Measurements from ENCODE around the gene ZNF74. TPM values are rescaled to one million over a fixed set of nuclear protein-coding genes. Genes with fewer than 3 reads are reported as not detected.

ZNF74 gene
- total RNA-seq, 1 donor from 2014 or later: 26.4 TPM

GRCh38 chr22:20399866-20400605 lies 6.1 kb downstream of the ZNF74 start:
- TF ChIP-seq, protein P1, sequence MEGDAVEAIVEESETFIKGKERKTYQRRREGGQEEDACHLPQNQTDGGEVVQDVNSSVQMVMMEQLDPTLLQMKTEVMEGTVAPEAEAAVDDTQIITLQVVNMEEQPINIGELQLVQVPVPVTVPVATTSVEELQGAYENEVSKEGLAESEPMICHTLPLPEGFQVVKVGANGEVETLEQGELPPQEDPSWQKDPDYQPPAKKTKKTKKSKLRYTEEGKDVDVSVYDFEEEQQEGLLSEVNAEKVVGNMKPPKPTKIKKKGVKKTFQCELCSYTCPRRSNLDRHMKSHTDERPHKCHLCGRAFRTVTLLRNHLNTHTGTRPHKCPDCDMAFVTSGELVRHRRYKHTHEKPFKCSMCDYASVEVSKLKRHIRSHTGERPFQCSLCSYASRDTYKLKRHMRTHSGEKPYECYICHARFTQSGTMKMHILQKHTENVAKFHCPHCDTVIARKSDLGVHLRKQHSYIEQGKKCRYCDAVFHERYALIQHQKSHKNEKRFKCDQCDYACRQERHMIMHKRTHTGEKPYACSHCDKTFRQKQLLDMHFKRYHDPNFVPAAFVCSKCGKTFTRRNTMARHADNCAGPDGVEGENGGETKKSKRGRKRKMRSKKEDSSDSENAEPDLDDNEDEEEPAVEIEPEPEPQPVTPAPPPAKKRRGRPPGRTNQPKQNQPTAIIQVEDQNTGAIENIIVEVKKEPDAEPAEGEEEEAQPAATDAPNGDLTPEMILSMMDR (conservative IDR thresholded peaks at IDR 0.05; ENCODE audit: low read depth, low read length): no peak
- no peak overlapping the region for H3K4me3 ChIP-seq (ENCODE audit: low read depth, low read length)

DNA sequence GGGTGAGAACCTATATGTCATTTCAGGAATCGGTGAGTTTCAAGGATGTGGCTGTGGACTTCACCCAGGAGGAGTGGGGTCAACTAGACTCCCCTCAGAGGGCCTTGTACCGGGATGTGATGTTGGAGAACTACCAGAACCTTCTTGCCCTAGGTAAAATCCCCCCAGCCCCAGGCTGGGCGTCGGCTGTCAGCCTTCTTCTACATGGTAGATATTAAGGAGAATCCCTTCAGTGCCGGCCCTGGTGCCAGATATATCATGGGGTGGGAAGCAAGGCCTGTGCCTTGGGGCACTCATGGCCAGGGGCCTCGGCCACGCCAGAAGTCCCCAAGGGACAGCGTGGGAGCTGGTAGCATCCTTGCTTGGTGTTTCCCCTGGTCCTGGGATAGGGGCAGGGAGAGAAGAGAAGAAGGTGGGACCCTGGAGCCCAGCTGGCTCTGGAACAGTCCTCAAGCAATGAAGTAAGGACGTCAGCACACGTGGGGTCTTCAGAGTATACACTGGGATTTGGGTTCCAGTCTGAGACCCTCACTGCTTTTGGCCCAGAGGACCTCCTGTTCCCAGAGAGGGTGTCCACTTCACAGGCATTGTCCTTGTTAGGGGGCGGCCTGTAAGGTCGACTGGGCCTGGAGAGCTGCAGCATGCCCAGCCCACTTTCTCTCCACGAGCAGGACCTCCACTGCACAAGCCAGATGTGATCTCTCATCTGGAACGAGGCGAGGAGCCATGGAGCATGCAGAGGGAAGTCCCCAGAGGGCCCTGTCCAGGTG lies 6.8 kb downstream of the ZNF74 start:
- no peak for DNase-seq (ENCODE audit: low read depth)
- H3K4me3 ChIP-seq (ENCODE audit: low read depth, low read length): no peak overlapping the region
- TF ChIP-seq, protein P1 (conservative IDR thresholded peaks at IDR 0.05; ENCODE audit: low read depth, low read length): no peak

More at GRCh38 chr22:20399866-20400605, 6.1 kb downstream of the ZNF74 start:
- DNase-seq (ENCODE audit: low read depth): no peak

GRCh38 chr22:20401376-20402014 lies 7.5 kb downstream of the ZNF74 start:
- TF ChIP-seq, protein P1 (conservative IDR thresholded peaks at IDR 0.05; ENCODE audit: low read depth, low read length): no peak
- no peak for DNase-seq (ENCODE audit: low read depth)
- H3K4me3 ChIP-seq (ENCODE audit: low read depth, low read length): no peak overlapping the region

GRCh38 chr22:20402960-20403778 lies 9.2 kb downstream of the ZNF74 start:
- DNase-seq (ENCODE audit: low read depth): no peak
- no peak overlapping the region for H3K4me3 ChIP-seq (ENCODE audit: low read depth, low read length)
- TF ChIP-seq, protein P1 (conservative IDR thresholded peaks at IDR 0.05; ENCODE audit: low read depth, low read length): no peak

- no peak for DNase-seq (ENCODE audit: low read depth)
- TF ChIP-seq, protein P1 (conservative IDR thresholded peaks at IDR 0.05; ENCODE audit: low read depth, low read length): no peak
- H3K4me3 ChIP-seq (ENCODE audit: low read depth, low read length): no peak overlapping the region
Measured at GRCh38 chr22:20403779-20404140, 9.8 kb downstream of the ZNF74 start.

DNA sequence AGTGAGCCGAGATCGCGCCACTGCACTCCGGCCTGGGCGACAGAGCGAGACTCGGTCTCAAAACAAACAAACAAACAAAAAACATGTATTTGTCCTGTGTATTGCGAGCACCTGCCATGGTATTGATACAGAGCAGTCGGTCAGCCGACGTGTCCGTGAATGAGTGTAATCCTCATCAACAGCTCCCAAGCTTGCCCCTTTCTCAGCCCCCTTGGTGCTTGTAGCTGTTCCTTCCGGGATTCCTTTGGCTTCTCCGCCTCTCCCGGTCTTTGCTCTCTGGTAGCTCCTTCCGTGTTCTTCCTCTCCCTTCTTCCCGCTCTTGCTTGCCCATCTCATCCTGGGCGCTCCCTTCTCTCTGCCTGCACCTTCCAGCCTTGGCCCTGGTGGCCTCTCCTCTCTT lies 10.9 kb downstream of the ZNF74 start:
- TF ChIP-seq, protein P1 (conservative IDR thresholded peaks at IDR 0.05; ENCODE audit: low read depth, low read length): no peak
- no peak for DNase-seq (ENCODE audit: low read depth)
- no peak overlapping the region for H3K4me3 ChIP-seq (ENCODE audit: low read depth, low read length)

Measured in epithelial cell of proximal tubule (primary cell).